B cell (primary cell): ENCODE measurements around the gene HS2ST1. TPM values are rescaled to one million over a fixed set of nuclear protein-coding genes. Genes with fewer than 3 reads are reported as not detected.

Experiments
- ATAC-seq: fragments of 200-7000 bp; cut with Tn5 transposase; one replicate; pipeline ENCODE4 v1.10.0; 2021; ENCODE audit warnings: low read depth, mild to moderate bottlenecking, moderate number of reproducible peaks, moderate library complexity
- CTCF ChIA-PET: fragments of 350-600 bp; sonication (Branson Sonifier 250); formaldehyde crosslinking; loops from one replicate; lab custom pipeline; 2021; ENCODE audit warnings: antibody characterized with exemption, inconsistent platforms; lab: Charles Lee
- POLR2A ChIA-PET: fragments of 350-600 bp; sonication (Branson Sonifier 250); formaldehyde crosslinking; loops from one replicate; lab custom pipeline; 2021; ENCODE audit warnings: antibody characterized with exemption; lab: Charles Lee
- DNase-seq: peaks from one replicate; pipeline ENCODE4 v3.0.0; 2013
- H2AFZ ChIP-seq: 2 replicates; pipeline ENCODE4 v1.6.1; 2012; ENCODE audit warnings: mild to moderate bottlenecking, low read depth, low read length; ENCODE audit not compliant: insufficient read depth, poor library complexity, severe bottlenecking
- H3K27ac ChIP-seq, 2 donors: 1 replicate in 1 of 2; 2 replicates in 1 of 2; pipeline ENCODE4 v1.5.1; 2012 to 2013; ENCODE audit warnings: low read length in 2 of 2, mild to moderate bottlenecking in 2 of 2, moderate library complexity in 1 of 2
- H3K27me3 ChIP-seq, 4 experiments: fragments of 200-600 bp in 1 of 4; sonication (generic) in 1 of 4; replicated peaks in 1 of 4; 1 replicate in 2 of 4; 2 replicates in 2 of 4; pipeline versions ENCODE4 v1.6.1 to v1.7.0; 2013 to 2016; ENCODE audit warnings: low read length in 3 of 4, mild to moderate bottlenecking in 2 of 4, mixed read lengths in 1 of 4, moderate library complexity in 1 of 4; ENCODE audit not compliant: insufficient read depth in 4 of 4, control insufficient read depth in 3 of 4; ENCODE audit errors: control extremely low read depth in 1 of 4
- H3K36me3 ChIP-seq, 2 experiments: replicated peaks in 1 of 2; 1 replicate in 1 of 2; 2 replicates in 1 of 2; pipeline versions ENCODE4 v1.6.1 to v1.7.1; 2013; ENCODE audit warnings: low read length in 1 of 2; ENCODE audit not compliant: insufficient read depth in 2 of 2, control insufficient read depth in 1 of 2; ENCODE audit errors: control extremely low read depth in 1 of 2, extremely low read depth in 1 of 2
- H3K4me1 ChIP-seq, 2 donors: fragments of 200-600 bp in 1 of 2; sonication (generic) in 1 of 2; 1 replicate in 1 of 2; 2 replicates in 1 of 2; pipeline versions ENCODE4 v1.5.1 to v1.6.1; 2013 to 2017; ENCODE audit warnings: low read length in 2 of 2; ENCODE audit not compliant: control insufficient read depth in 2 of 2, insufficient read depth in 2 of 2
- H3K4me2 ChIP-seq: replicated peaks from 2 replicates; pipeline ENCODE3; 2012; ENCODE audit warnings: mild to moderate bottlenecking, low read depth, low read length; ENCODE audit not compliant: poor library complexity, severe bottlenecking
- H3K4me3 ChIP-seq, 5 experiments: fragments of 200-600 bp in 1 of 5; sonication (generic) in 1 of 5; 1 replicate in 3 of 5; 2 replicates in 2 of 5; pipeline versions ENCODE4 v1.5.1 to v1.7.0; 2011 to 2016; ENCODE audit warnings: low read length in 4 of 5, mild to moderate bottlenecking in 4 of 5, low read depth in 2 of 5, control low read depth in 1 of 5, moderate library complexity in 1 of 5; ENCODE audit not compliant: insufficient read depth in 1 of 5; ENCODE audit errors: control extremely low read depth in 1 of 5, extremely low read depth in 1 of 5
- H3K79me2 ChIP-seq: fragments of 200-600 bp; sonication (generic); one replicate; pipeline ENCODE4 v1.6.0; 2016; ENCODE audit warnings: low read length; ENCODE audit not compliant: control insufficient read depth, insufficient read depth
- H3K9ac ChIP-seq: fragments of 200-600 bp; sonication (generic); 2 replicates; pipeline ENCODE4 v1.6.1; 2017; ENCODE audit warnings: mild to moderate bottlenecking, low read length, moderate library complexity
- H3K9me3 ChIP-seq, 3 donors: one replicate each; pipeline versions ENCODE4 v1.6.1 to v1.7.1; 2013; ENCODE audit warnings: low read length in 2 of 3; ENCODE audit not compliant: control insufficient read depth in 2 of 3, insufficient read depth in 1 of 3; ENCODE audit errors: control extremely low read depth in 1 of 3
- H4K20me1 ChIP-seq: 2 replicates; pipeline ENCODE4 v1.6.0; 2012; ENCODE audit warnings: mild to moderate bottlenecking, low read length; ENCODE audit not compliant: insufficient read depth, control insufficient read depth, poor library complexity, severe bottlenecking
- H3K27ac Mint-ChIP-seq: one replicate; pipeline ENCODE4 v1.8.0; 2021; ENCODE audit warnings: mixed read lengths
- H3K27me3 Mint-ChIP-seq: one replicate; pipeline ENCODE4 v1.8.0; 2021; ENCODE audit warnings: mixed read lengths
- H3K4me1 Mint-ChIP-seq: one replicate; pipeline ENCODE4 v1.8.0; 2021; ENCODE audit warnings: mixed read lengths
- H3K4me3 Mint-ChIP-seq: one replicate; pipeline ENCODE4 v1.8.0; 2021; ENCODE audit warnings: mixed read lengths
- H3K9me3 Mint-ChIP-seq: one replicate; pipeline ENCODE4 v1.8.0; 2022; ENCODE audit warnings: mixed read lengths; ENCODE audit not compliant: insufficient read depth
- EZH2 ChIP-seq: IDR thresholded peaks from 2 replicates; pipeline ENCODE4 v1.6.1; 2012; ENCODE audit warnings: borderline replicate concordance, low read depth, mild to moderate bottlenecking, moderate library complexity, low read length; ENCODE audit not compliant: insufficient read depth, poor library complexity, severe bottlenecking
- WGBS: methylation state at CpG from one replicate; pipeline ENCODE4 v1.1.5; 2013; ENCODE audit warnings: missing lambda C conversion rate; ENCODE audit not compliant: insufficient coverage; 5-methylcytosine and 5-hydroxymethylcytosine counted together
- intact Hi-C: fragments of 100-400 bp; cut with micrococcal nuclease; formaldehyde crosslinking; loops from one replicate; pipeline ENCODE4 v1.10.0; 2022
- polyA plus RNA-seq: library from polyadenylated mRNA; depleted of rRNA; stranded (reverse); fragments of >200 nt; gene quantifications from 2 replicates; pipeline ENCODE4 v1.2.3, GENCODE V29; 2012
- total RNA-seq, 2 donors: library from RNA; stranded (reverse); fragments of 120-200 nt in 1 of 2; gene quantifications; 1 replicate in 1 of 2; 2 replicates in 1 of 2; pipeline versions ENCODE4 v1.2.3 to v1.2.4, GENCODE V29; 2013 to 2022
- TF ChIP-seq, protein P1 (sequence below): fragments of 200-600 bp; IDR thresholded peaks from one replicate; pipeline ENCODE4 v1.8.0; 2022; ENCODE audit warnings: antibody characterized with exemption, mild to moderate bottlenecking

The HS2ST1 gene
- total and polyA plus RNA-seq, 2 donors (not counting 1 experiment from before 2014, with no cell fraction given), result 3.0 to 16.9 TPM

DNA sequence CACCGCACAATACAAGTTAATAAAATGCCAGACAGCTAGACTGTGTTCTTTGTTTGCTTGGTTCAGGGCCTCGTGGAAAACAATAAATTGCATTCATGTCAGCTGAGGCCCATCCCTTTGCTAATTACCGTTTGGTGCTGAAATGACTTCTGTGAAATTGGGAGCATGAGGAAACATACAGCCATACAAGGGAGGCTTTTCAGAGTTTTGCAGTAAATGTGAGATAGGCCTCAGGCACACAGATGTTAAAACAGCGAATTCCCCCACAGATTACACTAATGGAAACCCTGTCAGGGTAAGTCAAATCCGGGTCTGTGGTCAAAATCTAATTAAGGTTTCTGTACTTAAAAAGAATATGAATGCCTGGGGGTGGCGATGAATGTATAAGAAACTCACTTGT is 240.7 kb downstream of the HS2ST1 start:
- Histone ChIP-seq H2AFZ (no peak overlapping the region), H3K27me3 (peaks cover 0 to 20% (median 12%) of the 10 kb centered on the region in 4 experiments), H3K27ac (no peak overlapping the region), H3K36me3 (no peaks in the 10 kb centered on the region), H3K9ac (no peak overlapping the region), H3K4me1 (peaks cover 15 to 16% of the 10 kb centered on the region in 2 donors), H3K4me3 (no peak overlapping the region), H4K20me1 (no peaks in the 10 kb centered on the region), H3K4me2 (no peak overlapping the region), H3K9me3 (peaks cover 0 to 2% (median 0%) of the 10 kb centered on the region in 3 donors), H3K79me2 (no peaks in the 10 kb centered on the region)
- H3K9me3 Mint-ChIP-seq, result no peaks in the 10 kb centered on the region
- DNase-seq (no peak), ATAC-seq (no peak)
- intact Hi-C loops, result no loop called here
- WGBS, result 80% methylated on average over 4 of the region's 6 CpGs
- TF ChIP-seq EZH2, result no peak
- TF ChIP-seq, protein P1, sequence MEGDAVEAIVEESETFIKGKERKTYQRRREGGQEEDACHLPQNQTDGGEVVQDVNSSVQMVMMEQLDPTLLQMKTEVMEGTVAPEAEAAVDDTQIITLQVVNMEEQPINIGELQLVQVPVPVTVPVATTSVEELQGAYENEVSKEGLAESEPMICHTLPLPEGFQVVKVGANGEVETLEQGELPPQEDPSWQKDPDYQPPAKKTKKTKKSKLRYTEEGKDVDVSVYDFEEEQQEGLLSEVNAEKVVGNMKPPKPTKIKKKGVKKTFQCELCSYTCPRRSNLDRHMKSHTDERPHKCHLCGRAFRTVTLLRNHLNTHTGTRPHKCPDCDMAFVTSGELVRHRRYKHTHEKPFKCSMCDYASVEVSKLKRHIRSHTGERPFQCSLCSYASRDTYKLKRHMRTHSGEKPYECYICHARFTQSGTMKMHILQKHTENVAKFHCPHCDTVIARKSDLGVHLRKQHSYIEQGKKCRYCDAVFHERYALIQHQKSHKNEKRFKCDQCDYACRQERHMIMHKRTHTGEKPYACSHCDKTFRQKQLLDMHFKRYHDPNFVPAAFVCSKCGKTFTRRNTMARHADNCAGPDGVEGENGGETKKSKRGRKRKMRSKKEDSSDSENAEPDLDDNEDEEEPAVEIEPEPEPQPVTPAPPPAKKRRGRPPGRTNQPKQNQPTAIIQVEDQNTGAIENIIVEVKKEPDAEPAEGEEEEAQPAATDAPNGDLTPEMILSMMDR, result no peak
- H3K4me3 Mint-ChIP-seq, result no peak overlapping the region
- ChIA-PET POLR2A (no interaction called here), CTCF (no interaction called here)
- H3K27ac Mint-ChIP-seq, result no peak overlapping the region
- H3K4me1 Mint-ChIP-seq, result peaks cover 14% of the 10 kb centered on the region
- peaks cover 32% of the 10 kb centered on the region for H3K27me3 Mint-ChIP-seq

DNA sequence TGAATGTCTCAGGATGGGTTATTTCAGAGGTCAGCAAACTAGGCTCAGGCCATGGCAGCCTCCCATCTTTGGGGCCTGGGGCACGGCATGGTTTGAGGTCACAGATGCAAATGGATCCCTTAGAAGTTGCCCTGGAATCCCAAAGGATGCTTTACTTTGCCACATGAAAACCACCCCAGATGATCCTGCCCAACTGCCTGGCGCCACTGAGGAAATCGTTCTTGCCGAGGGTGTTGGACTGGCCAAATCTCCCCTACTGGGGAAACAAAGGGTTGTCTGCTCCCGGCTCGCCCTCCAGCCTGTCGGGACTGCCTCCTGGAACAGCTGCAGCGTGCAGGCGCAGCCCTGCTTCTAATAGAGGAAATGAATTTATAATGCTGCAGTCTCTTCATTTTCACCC is 241.2 kb downstream of the HS2ST1 start:
- no peak overlapping the region for H2AFZ ChIP-seq
- intact Hi-C loops, result no loop called here
- TF ChIP-seq, protein P1, result no peak
- TF ChIP-seq EZH2, result no peak
- H3K9ac ChIP-seq, result no peak overlapping the region
- no peak overlapping the region for H3K27ac ChIP-seq
- ChIA-PET CTCF (no interaction called here), POLR2A (no interaction called here)
- Mint-ChIP-seq H3K9me3 (no peaks in the 10 kb centered on the region), H3K4me1 (peaks cover 14% of the 10 kb centered on the region), H3K27me3 (peaks cover 28% of the 10 kb centered on the region), H3K4me3 (no peak overlapping the region), H3K27ac (no peak overlapping the region)
- H3K79me2 ChIP-seq, result no peaks in the 10 kb centered on the region
- no peaks in the 10 kb centered on the region for H3K36me3 ChIP-seq
- H3K4me1 ChIP-seq, result peaks cover 15 to 16% of the 10 kb centered on the region in 2 donors
- WGBS, result 85% methylated on average over 4 of the region's 9 CpGs
- H3K4me2 ChIP-seq, result no peak overlapping the region
- peaks cover 0 to 2% (median 0%) of the 10 kb centered on the region in 3 donors for H3K9me3 ChIP-seq
- H3K4me3 ChIP-seq, result no peak overlapping the region
- no peak for DNase-seq
- no peak for ATAC-seq
- H3K27me3 ChIP-seq, result peaks cover 0 to 19% (median 8%) of the 10 kb centered on the region in 4 experiments
- no peaks in the 10 kb centered on the region for H4K20me1 ChIP-seq
